OCI-LY3 (cell line): ENCODE data around the gene CAV1.

Source experiments
- H2AFZ ChIP-seq: fragments of 200-600, 300-600 bp; shearing (Covaris generic); 2 replicates; pipeline ENCODE4 v1.6.0; 2014; ENCODE audit warnings: antibody characterized with exemption, low read depth, low read length
- H3K27ac ChIP-seq: fragments of 200-600, 300-600 bp; sonication (generic); 2 replicates; pipeline ENCODE4 v1.5.1; 2014; ENCODE audit warnings: mild to moderate bottlenecking, low read length, moderate library complexity, mixed read lengths
- H3K27me3 ChIP-seq: fragments of 200-600, 300-600 bp; sonication (generic); 2 replicates; pipeline ENCODE4 v1.6.1; 2014; ENCODE audit warnings: low read depth, low read length, mixed read lengths
- H3K36me3 ChIP-seq: fragments of 200-600, 300-600 bp; sonication (generic); replicated peaks from 2 replicates; pipeline ENCODE3; 2014; ENCODE audit warnings: low read depth, low read length, mixed read lengths
- H3K4me1 ChIP-seq: fragments of 300-600, 200-600 bp; sonication (generic); 2 replicates; pipeline ENCODE4 v1.6.1; 2014; ENCODE audit warnings: low read length, mixed read lengths
- H3K4me2 ChIP-seq: fragments of 200-600, 300-600 bp; sonication (generic); 2 replicates; pipeline ENCODE4 v1.6.1; 2014; ENCODE audit warnings: low read length, mixed read lengths
- H3K4me3 ChIP-seq: fragments of 300-600, 200-600 bp; sonication (generic); 2 replicates; pipeline ENCODE4 v1.5.1; 2014; ENCODE audit warnings: antibody characterized with exemption, mild to moderate bottlenecking, low read length, moderate library complexity
- H3K79me2 ChIP-seq: fragments of 300-600, 200-600 bp; shearing (Covaris generic); 2 replicates; pipeline ENCODE4 v1.6.1; 2014; ENCODE audit warnings: mild to moderate bottlenecking, low read length, mixed read lengths
- H3K9ac ChIP-seq: fragments of 300-600, 200-600 bp; shearing (Covaris generic); 2 replicates; pipeline ENCODE4 v1.6.0; 2014; ENCODE audit warnings: mild to moderate bottlenecking, low read length, moderate library complexity
- H3K9me3 ChIP-seq: fragments of 200-600, 300-600 bp; shearing (Covaris generic); 2 replicates; pipeline ENCODE4 v1.6.1; 2014; ENCODE audit warnings: low read length, mixed read lengths; ENCODE audit not compliant: insufficient read depth
- H4K20me1 ChIP-seq: fragments of 200-600, 300-600 bp; sonication (generic); 2 replicates; pipeline ENCODE4 v1.6.1; 2016; ENCODE audit warnings: low read length, mixed read lengths; ENCODE audit not compliant: insufficient read depth
- EZH2phosphoT487 ChIP-seq: fragments of 200-600 bp; shearing (Covaris generic); IDR thresholded peaks from 2 replicates; pipeline ENCODE4 v1.6.1; 2018; ENCODE audit warnings: antibody characterized with exemption, mixed run types, low read depth
- TF ChIP-seq, protein P1 (sequence below): fragments of 200-600, 300-600 bp; sonication (generic); IDR thresholded peaks from 2 replicates; pipeline ENCODE4 v1.5.1; 2014; ENCODE audit warnings: antibody characterized with exemption, low read length, low read depth

The CAV1 gene

DNA sequence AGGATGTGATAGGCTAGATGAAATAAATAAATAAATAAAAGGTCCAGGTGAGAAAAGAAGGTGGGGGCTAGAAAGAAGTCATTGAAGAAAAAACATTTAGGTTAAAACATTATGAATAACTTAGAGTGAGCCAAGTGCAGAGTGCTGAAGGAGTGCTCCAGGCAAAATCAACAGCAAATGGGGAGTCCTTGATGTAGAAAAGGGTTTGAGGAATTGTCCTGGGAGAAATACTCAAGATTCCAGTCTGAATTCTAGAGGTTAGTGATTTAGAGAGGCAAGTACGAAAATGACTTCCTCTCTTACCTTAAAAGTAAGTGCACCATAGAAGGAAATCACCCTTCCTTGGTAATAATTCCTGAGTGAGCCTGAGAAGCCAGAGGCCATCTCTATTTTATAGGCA is 19.7 kb downstream of the CAV1 start:
- no peak overlapping the region for H3K4me2 ChIP-seq
- H3K36me3 ChIP-seq, result no peaks in the 10 kb centered on the region
- H3K79me2 ChIP-seq, result no peaks in the 10 kb centered on the region
- no peaks in the 10 kb centered on the region for H4K20me1 ChIP-seq
- no peaks in the 10 kb centered on the region for H3K27me3 ChIP-seq
- no peak overlapping the region for H2AFZ ChIP-seq
- no peak overlapping the region for H3K9ac ChIP-seq
- H3K4me3 ChIP-seq, result no peak overlapping the region
- H3K9me3 ChIP-seq, result no peaks in the 10 kb centered on the region
- H3K27ac ChIP-seq, result no peak overlapping the region
- TF ChIP-seq, protein P1, sequence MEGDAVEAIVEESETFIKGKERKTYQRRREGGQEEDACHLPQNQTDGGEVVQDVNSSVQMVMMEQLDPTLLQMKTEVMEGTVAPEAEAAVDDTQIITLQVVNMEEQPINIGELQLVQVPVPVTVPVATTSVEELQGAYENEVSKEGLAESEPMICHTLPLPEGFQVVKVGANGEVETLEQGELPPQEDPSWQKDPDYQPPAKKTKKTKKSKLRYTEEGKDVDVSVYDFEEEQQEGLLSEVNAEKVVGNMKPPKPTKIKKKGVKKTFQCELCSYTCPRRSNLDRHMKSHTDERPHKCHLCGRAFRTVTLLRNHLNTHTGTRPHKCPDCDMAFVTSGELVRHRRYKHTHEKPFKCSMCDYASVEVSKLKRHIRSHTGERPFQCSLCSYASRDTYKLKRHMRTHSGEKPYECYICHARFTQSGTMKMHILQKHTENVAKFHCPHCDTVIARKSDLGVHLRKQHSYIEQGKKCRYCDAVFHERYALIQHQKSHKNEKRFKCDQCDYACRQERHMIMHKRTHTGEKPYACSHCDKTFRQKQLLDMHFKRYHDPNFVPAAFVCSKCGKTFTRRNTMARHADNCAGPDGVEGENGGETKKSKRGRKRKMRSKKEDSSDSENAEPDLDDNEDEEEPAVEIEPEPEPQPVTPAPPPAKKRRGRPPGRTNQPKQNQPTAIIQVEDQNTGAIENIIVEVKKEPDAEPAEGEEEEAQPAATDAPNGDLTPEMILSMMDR, result no peak
- no peak for TF ChIP-seq EZH2phosphoT487
- H3K4me1 ChIP-seq, result peaks cover 18% of the 10 kb centered on the region

DNA sequence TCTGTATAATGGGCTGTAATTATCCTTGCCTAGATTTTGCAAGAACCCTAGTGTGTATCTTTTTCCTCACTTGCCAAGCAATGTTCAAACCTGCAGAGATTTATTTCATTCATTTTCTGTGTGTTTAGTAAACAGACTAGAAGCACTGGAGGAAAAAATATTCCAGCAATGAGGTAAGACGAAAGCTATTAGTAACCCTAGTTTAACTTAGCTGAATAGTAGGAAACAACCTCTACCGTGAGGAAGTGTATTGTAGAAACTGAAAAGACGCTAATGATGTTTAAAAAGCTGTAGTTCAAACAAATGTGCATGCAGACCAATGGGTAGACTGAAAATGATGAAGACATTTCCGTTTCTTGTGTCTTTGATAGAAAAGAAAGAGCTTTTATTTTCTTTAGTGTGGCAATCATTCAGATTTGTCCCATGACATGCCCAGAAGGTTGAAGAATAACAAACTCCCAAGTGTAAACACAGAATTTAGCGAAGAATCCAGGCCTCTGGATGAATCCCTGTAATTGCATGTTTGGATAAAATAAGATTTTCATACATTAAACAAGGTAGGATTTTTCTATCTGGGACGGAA is 20.7 kb downstream of the CAV1 start:
- peaks cover 18% of the 10 kb centered on the region for H3K4me1 ChIP-seq
- no peak overlapping the region for H3K4me2 ChIP-seq

DNA sequence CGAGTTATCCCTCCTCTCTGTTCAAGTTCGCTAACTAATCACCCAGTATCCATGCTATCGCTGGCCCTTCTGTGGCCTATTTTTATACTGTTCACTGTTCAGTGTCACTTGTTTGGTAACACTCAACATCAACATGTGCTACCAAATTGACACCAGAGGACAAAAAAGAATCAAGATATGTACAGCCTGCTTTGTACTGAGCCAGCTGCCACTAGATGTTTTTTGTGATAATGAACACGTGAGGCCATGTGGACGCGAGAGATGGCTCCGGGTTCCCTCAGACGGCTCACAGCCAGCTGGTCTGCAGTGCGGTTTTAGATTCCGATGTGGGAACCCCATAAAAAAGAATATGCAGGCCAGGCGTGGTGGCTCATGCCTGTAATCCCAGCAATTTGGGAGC is 21.2 kb downstream of the CAV1 start:
- H3K9me3 ChIP-seq, result no peaks in the 10 kb centered on the region
- no peaks in the 10 kb centered on the region for H3K79me2 ChIP-seq
- H3K27me3 ChIP-seq, result no peaks in the 10 kb centered on the region
- H3K4me1 ChIP-seq, result peaks cover 19% of the 10 kb centered on the region
- H3K9ac ChIP-seq, result no peak overlapping the region
- TF ChIP-seq, protein P1, result no peak
- no peak for TF ChIP-seq EZH2phosphoT487
- H3K27ac ChIP-seq, result no peak overlapping the region
- H3K4me2 ChIP-seq, result no peak overlapping the region
- H4K20me1 ChIP-seq, result no peaks in the 10 kb centered on the region
- H3K36me3 ChIP-seq, result no peaks in the 10 kb centered on the region
- H2AFZ ChIP-seq, result no peak overlapping the region
- H3K4me3 ChIP-seq, result no peak overlapping the region

More for the DNA sequence above, 20.7 kb downstream of the CAV1 start:
- TF ChIP-seq, protein P1, result no peak
- TF ChIP-seq EZH2phosphoT487, result no peak
- Histone ChIP-seq H4K20me1 (no peaks in the 10 kb centered on the region), H3K4me3 (no peak overlapping the region), H2AFZ (no peak overlapping the region), H3K27me3 (no peaks in the 10 kb centered on the region), H3K9me3 (no peaks in the 10 kb centered on the region), H3K36me3 (no peaks in the 10 kb centered on the region), H3K27ac (no peak overlapping the region), H3K9ac (no peak overlapping the region), H3K79me2 (no peaks in the 10 kb centered on the region)

DNA sequence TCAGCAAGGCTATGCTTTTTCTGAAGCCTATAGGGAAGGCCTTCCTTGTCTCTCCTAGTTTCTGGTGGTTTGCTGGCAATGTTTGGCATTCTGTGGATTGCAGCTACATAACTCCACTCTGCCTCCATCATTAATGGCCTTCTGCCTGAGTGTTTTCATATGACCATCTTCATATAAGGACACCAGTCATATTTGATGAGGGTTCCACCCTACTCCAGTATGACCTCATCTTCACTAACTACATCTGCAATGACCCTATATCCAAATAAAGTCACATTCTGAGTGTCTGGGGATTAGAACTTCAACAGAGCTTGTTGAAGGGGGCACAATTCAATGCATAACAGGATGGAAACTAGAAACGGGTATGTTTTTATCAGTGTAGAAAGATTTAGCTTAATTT is 22.1 kb downstream of the CAV1 start:
- TF ChIP-seq EZH2phosphoT487, result no peak
- TF ChIP-seq, protein P1, result no peak
- H2AFZ ChIP-seq, result no peak overlapping the region
- H3K27me3 ChIP-seq, result no peaks in the 10 kb centered on the region
- H4K20me1 ChIP-seq, result no peaks in the 10 kb centered on the region
- H3K4me2 ChIP-seq, result no peak overlapping the region
- peaks cover 28% of the 10 kb centered on the region for H3K4me1 ChIP-seq
- no peak overlapping the region for H3K9ac ChIP-seq
- no peak overlapping the region for H3K4me3 ChIP-seq
- no peaks in the 10 kb centered on the region for H3K9me3 ChIP-seq
- no peaks in the 10 kb centered on the region for H3K79me2 ChIP-seq
- H3K36me3 ChIP-seq, result peaks cover 6% of the 10 kb centered on the region
- H3K27ac ChIP-seq, result no peak overlapping the region
